DND-41 (cell line): Measurements from ENCODE around the gene GABARAP.
A peak's percentile ranks its signal among the peaks of the same experiment; 100 is the strongest.

Experiments used
- ATAC-seq: fragments of 200-7000 bp; cut with Tn5 transposase; 3 replicates; pipeline ENCODE4 v1.9.1; 2021; ENCODE audit warnings: low read depth; ENCODE audit not compliant: insufficient read depth
- DNase-seq: peaks from one replicate; pipeline ENCODE4 v3.0.0-alpha.2; 2020
- H2AFZ ChIP-seq: 2 replicates; pipeline ENCODE4 v1.6.0; 2012; ENCODE audit warnings: low read depth, low read length
- H3K27ac ChIP-seq: 2 replicates; pipeline ENCODE4 v1.5.1; 2012; ENCODE audit warnings: low read length, inconsistent platforms
- H3K27me3 ChIP-seq: fragments of 200-600 bp; sonication (generic); 2 replicates; pipeline ENCODE4 v1.6.0; 2012; ENCODE audit warnings: low read length, mild to moderate bottlenecking, inconsistent platforms; ENCODE audit not compliant: insufficient read depth, poor library complexity
- H3K36me3 ChIP-seq: 2 replicates; pipeline ENCODE4 v1.5.1; 2012; ENCODE audit warnings: low read length, inconsistent platforms; ENCODE audit not compliant: insufficient read depth
- H3K4me1 ChIP-seq: 2 replicates; pipeline ENCODE4 v1.5.1; 2012; ENCODE audit warnings: mild to moderate bottlenecking, low read length; ENCODE audit not compliant: insufficient read depth
- H3K4me2 ChIP-seq: 2 replicates; pipeline ENCODE4 v1.6.0; 2012; ENCODE audit warnings: mild to moderate bottlenecking, moderate library complexity, low read length, inconsistent platforms; ENCODE audit not compliant: insufficient read depth
- H3K4me3 ChIP-seq, 2 experiments: fragments of 200-600 bp in 1 of 2; shearing (Covaris generic) in 1 of 2; 2 replicates each; pipeline ENCODE4 v1.5.1; 2012 to 2016; ENCODE audit warnings: inconsistent platforms in 2 of 2, low read length in 2 of 2, mild to moderate bottlenecking in 2 of 2, low read depth in 1 of 2, moderate library complexity in 1 of 2
- H3K79me2 ChIP-seq: 2 replicates; pipeline ENCODE4 v1.6.0; 2012; ENCODE audit warnings: low read length, inconsistent platforms; ENCODE audit not compliant: insufficient read depth
- H3K9ac ChIP-seq: 2 replicates; pipeline ENCODE4 v1.6.0; 2012; ENCODE audit warnings: low read depth, mild to moderate bottlenecking, inconsistent platforms, low read length, moderate library complexity
- H3K9me3 ChIP-seq: 2 replicates; pipeline ENCODE4 v1.5.1; 2012; ENCODE audit warnings: low read length, moderate library complexity, mild to moderate bottlenecking, inconsistent platforms; ENCODE audit not compliant: insufficient read depth, severe bottlenecking
- H4K20me1 ChIP-seq: 2 replicates; pipeline ENCODE4 v1.6.0; 2012; ENCODE audit warnings: low read length; ENCODE audit not compliant: insufficient read depth
- CTCF ChIP-seq: IDR thresholded peaks from 2 replicates; pipeline ENCODE4 v1.5.1; 2012; ENCODE audit warnings: borderline replicate concordance, low read length, moderate library complexity, mild to moderate bottlenecking; ENCODE audit not compliant: poor library complexity, severe bottlenecking; ENCODE audit errors: extremely low read depth
- EZH2 ChIP-seq: IDR thresholded peaks from 3 replicates; pipeline ENCODE4 v1.6.1; 2012; ENCODE audit warnings: borderline replicate concordance, low read depth, mild to moderate bottlenecking, moderate library complexity, low read length, inconsistent platforms; ENCODE audit not compliant: severe bottlenecking

GABARAP gene

GRCh38 chr17:7240375-7240774 is 1.9 kb downstream of the GABARAP start:
- Histone ChIP-seq H3K9me3 (no peaks in the 10 kb centered on the region), H3K36me3 (peaks cover 52% of the 10 kb centered on the region), H4K20me1 (peaks cover 23% of the 10 kb centered on the region), H3K9ac (peak overlapping the region; percentile 66; the same call in 1 of the 2 replicates), H3K27me3 (no peaks in the 10 kb centered on the region), H3K27ac (peak overlapping the region; percentile 66; the same call in 1 of the 2 replicates), H3K79me2 (peaks cover 62% of the 10 kb centered on the region), H3K4me2 (peak overlapping the region; percentile 72), H3K4me1 (peaks cover 57% of the 10 kb centered on the region), H3K4me3 (peak overlapping the region in 1 of 2 experiments; percentile 87; a peak in 2 of 4 replicates), H2AFZ (no peak overlapping the region)
- ATAC-seq = no peak
- DNase-seq = no peak
- TF ChIP-seq EZH2 (no peak), CTCF (no peak)

- Histone ChIP-seq H2AFZ (peak within 1 kb of the TSS; percentile 56), H3K36me3 (peaks cover 53% of the 10 kb centered on the region), H3K79me2 (peaks cover 71% of the 10 kb centered on the region), H3K27me3 (no peaks in the 10 kb centered on the region), H3K4me2 (peak within 1 kb of the TSS; percentile 99), H4K20me1 (peaks cover 25% of the 10 kb centered on the region), H3K9me3 (no peaks in the 10 kb centered on the region), H3K4me1 (peaks cover 67% of the 10 kb centered on the region), H3K9ac (peak within 1 kb of the TSS; percentile 88), H3K27ac (peak within 1 kb of the TSS; percentile 92), H3K4me3 (peak within 1 kb of the TSS; percentile 73 to 87)
- DNase-seq (peak; percentile 100), ATAC-seq (peak; percentile 73)
- TF ChIP-seq EZH2 (no peak), CTCF (no peak)
These were observed 2.9 kb downstream of the GABARAP start, which contains the start of gene PHF23 for GRCh38 chr17:7239091-7240027. Gene PHF23, minus strand, starts transcription at chr17:7239457. Its CDS starts 178 bp downstream, at chr17:7239279.

DNA sequence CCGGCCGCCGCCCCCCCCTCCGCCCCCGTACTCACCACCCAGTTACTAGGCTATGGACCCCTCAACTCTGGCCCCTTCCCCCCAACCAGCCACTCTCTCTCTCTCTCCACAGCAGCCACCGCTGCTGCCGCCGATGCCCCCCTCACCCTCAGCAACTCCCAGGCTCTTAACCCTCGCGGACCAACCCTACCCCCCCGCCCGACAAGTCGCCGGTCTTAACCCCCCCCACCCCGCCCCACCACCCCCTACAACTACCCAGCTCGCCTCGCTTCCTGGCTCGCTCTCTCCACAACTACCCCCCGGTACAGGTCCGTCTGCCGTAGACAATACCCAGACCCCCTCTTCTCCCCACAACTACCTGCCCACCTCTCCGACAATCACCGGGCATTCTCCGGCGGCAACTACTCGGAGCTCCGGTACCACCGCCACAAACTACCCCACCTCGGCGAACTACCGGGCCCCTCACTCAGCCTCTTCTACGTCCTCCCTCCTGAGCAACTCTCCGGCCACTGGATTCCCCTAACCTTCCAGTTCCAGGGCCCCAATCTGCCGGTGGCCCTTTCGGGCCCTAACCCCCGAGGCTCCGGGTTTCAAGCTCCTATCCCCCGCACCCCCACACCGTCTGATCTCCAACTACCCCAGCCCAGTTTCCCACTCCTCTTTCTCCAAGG is 3.7 kb downstream of the GABARAP start:
- Histone ChIP-seq H3K27me3 (no peaks in the 10 kb centered on the region), H3K4me2 (peak overlapping the region; percentile 99), H3K36me3 (peaks cover 47% of the 10 kb centered on the region), H3K4me3 (peak overlapping the region; percentile 73 to 85), H2AFZ (peak overlapping the region; percentile 44), H3K9ac (peak overlapping the region; percentile 88), H3K27ac (peak overlapping the region; percentile 92), H3K79me2 (peaks cover 79% of the 10 kb centered on the region), H4K20me1 (peaks cover 30% of the 10 kb centered on the region), H3K4me1 (peaks cover 63% of the 10 kb centered on the region), H3K9me3 (no peaks in the 10 kb centered on the region)
- TF ChIP-seq CTCF (no peak), EZH2 (no peak)
- DNase-seq (peak; percentile 59), ATAC-seq (no peak)
